Measurements from ENCODE around the gene UBQLN4. TPM values are rescaled to one million over a fixed set of nuclear protein-coding genes. Genes with fewer than 3 reads are reported as not detected.

Gene UBQLN4
- total RNA-seq, 1 donor, result 13.0 TPM

DNA sequence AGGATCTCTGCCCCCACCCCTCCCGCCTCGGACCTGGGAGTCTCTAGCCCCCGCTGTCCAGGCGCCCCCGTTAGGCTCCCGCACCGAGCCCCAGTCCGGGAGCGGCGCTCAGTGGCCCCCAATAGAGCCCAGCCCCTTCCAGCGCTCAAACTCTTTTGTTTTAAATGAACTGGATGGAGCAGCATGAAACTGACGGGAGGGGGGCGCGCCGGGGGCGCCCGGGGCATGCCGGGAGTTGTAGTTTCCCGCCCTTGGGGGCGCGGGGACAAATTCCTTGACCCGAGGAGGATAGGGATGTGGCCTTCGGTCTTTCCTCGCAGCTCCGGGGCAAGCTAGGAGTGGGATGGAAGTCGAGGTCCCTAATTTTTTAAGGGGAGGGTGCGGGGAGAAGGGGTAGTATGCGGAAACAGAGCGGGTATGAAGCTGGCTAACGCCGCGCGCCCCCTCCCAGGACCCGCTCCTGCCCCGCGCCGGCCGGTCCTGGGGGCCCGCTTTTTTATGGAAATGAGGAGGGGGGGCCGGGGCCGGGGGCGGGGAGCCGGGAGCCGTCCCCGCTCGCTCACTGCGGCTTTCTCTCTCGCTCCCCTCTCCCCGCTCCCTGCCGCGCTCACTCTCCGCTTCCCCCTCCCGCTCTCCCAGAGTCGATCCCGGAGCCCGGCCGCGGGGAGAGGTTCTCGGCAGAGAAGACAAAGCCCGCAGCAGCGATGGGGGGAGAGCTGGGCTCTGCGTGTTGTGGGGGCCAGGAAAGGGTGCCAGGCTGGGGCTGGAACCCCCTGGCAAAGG, 28.9 kb upstream of the UBQLN4 start, which contains the start of gene MEX3A:
Gene MEX3A, minus strand, starts transcription at position 157 of the 783 bp plus-strand sequence. CDS start 467 bp downstream, outside the sequence.
- Histone ChIP-seq H3K27ac (ENCODE audit: low read depth, low read length) (no peak within 1 kb of the TSS), H4K20me1 (ENCODE audit: insufficient read depth, low read length) (no peaks in the 10 kb centered on the region)
- DNase-seq (ENCODE audit: insufficient read length, low spot score, missing footprints), result peak; percentile 100

DNA sequence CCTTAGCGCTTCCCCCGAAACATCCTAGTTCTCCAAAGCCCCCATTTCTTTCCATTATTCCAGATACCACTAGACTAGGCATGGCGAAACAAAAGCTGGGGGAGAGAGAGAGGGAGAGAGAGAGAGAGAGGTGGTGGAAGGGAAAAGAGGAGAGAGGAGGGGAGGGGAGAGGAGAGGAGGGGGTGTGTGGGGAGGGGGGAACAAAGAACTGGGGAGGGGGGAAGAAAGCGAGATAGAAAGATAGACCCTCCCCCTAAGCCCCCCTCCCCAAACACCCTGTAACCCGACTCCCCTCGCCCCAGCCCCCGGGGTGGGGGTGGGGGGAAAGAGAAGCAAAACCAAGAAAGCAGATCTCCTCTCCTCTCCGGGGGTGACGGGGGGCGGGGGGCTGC, 28.3 kb upstream of the UBQLN4 start:
- TF ChIP-seq, protein P1, sequence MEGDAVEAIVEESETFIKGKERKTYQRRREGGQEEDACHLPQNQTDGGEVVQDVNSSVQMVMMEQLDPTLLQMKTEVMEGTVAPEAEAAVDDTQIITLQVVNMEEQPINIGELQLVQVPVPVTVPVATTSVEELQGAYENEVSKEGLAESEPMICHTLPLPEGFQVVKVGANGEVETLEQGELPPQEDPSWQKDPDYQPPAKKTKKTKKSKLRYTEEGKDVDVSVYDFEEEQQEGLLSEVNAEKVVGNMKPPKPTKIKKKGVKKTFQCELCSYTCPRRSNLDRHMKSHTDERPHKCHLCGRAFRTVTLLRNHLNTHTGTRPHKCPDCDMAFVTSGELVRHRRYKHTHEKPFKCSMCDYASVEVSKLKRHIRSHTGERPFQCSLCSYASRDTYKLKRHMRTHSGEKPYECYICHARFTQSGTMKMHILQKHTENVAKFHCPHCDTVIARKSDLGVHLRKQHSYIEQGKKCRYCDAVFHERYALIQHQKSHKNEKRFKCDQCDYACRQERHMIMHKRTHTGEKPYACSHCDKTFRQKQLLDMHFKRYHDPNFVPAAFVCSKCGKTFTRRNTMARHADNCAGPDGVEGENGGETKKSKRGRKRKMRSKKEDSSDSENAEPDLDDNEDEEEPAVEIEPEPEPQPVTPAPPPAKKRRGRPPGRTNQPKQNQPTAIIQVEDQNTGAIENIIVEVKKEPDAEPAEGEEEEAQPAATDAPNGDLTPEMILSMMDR (IDR thresholded peaks at IDR 0.05; ENCODE audit: extremely low read depth, low read depth, low read length), result no peak
- H4K20me1 ChIP-seq (ENCODE audit: insufficient read depth, low read length), result no peaks in the 10 kb centered on the region
- no peaks in the 10 kb centered on the region for H3K79me2 ChIP-seq (ENCODE audit: insufficient read depth, low read length)
- peaks cover 14% of the 10 kb centered on the region for H3K4me1 ChIP-seq (ENCODE audit: insufficient read depth, low read length)
- H3K27ac ChIP-seq (ENCODE audit: low read depth, low read length), result no peak overlapping the region
- peak overlapping the region; percentile 89 for H3K4me2 ChIP-seq (ENCODE audit: insufficient read depth, low read length)
- DNase-seq (ENCODE audit: insufficient read length, low spot score, missing footprints), result peak; percentile 92
- H3K27me3 ChIP-seq (ENCODE audit: insufficient read depth, low read length), result peaks cover 4% of the 10 kb centered on the region
- H2AFZ ChIP-seq (ENCODE audit: low read length), result no peak overlapping the region
- H3K4me3 ChIP-seq (ENCODE audit: insufficient read depth, low read length), result peak overlapping the region; percentile 88
- no peaks in the 10 kb centered on the region for H3K9me3 ChIP-seq (ENCODE audit: low read depth, low read length)
- no peaks in the 10 kb centered on the region for H3K36me3 ChIP-seq (ENCODE audit: insufficient read depth, low read length)

More for the DNA sequence above, 28.9 kb upstream of the UBQLN4 start, which contains the start of gene MEX3A:
- TF ChIP-seq, protein P1 (IDR thresholded peaks at IDR 0.05; ENCODE audit: extremely low read depth, low read depth, low read length), result no peak
- H2AFZ ChIP-seq (ENCODE audit: low read length), result peak within 1 kb of the TSS; percentile 96
- H3K79me2 ChIP-seq (ENCODE audit: insufficient read depth, low read length), result no peaks in the 10 kb centered on the region
- H3K4me2 ChIP-seq (ENCODE audit: insufficient read depth, low read length), result peak within 1 kb of the TSS; percentile 89
- peaks cover 4% of the 10 kb centered on the region for H3K27me3 ChIP-seq (ENCODE audit: insufficient read depth, low read length)
- peaks cover 14% of the 10 kb centered on the region for H3K4me1 ChIP-seq (ENCODE audit: insufficient read depth, low read length)
- H3K4me3 ChIP-seq (ENCODE audit: insufficient read depth, low read length), result peak within 1 kb of the TSS; percentile 88
- H3K36me3 ChIP-seq (ENCODE audit: insufficient read depth, low read length), result no peaks in the 10 kb centered on the region
- no peaks in the 10 kb centered on the region for H3K9me3 ChIP-seq (ENCODE audit: low read depth, low read length)

DNA sequence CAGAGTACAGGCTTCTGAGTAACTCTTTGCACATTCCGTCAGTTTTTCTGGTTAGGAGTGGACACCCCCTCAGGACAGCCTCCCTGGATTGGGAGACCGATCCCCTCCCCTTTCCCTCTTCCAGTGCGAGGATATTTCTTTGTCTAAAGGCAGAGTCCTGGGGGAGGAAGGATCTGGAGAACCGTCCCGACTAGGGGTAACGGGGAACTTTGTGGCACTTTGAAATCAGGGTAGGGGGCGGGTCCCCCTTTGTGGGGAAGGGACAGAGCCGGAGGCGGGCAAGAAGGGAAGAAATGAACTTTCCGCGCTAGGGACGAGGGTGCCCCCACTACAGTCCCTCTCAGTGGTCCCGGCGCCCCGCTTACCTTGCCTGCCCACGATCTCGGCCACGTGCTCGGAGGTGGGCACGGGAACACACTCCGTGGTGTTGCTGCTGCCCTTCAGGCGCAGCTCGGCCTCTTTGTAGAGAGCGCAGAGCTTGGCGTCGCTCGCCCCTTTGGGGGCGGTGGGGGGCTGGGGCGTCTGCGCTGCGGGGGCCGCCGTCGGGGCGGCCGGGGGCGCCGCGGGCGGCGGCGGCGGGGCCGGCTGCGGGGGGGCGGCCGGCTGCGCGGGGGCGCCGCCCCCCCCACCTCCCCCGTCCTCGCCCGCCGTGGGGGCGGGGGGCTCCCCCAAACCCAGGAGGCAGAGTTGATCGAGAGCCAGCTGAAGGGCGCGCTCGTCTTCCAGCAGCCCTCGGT, 27.8 kb upstream of the UBQLN4 start:
- H3K4me2 ChIP-seq (ENCODE audit: insufficient read depth, low read length), result peak overlapping the region; percentile 89
- H3K4me1 ChIP-seq (ENCODE audit: insufficient read depth, low read length), result peaks cover 14% of the 10 kb centered on the region
- H3K9me3 ChIP-seq (ENCODE audit: low read depth, low read length), result no peaks in the 10 kb centered on the region
- H2AFZ ChIP-seq (ENCODE audit: low read length), result peak overlapping the region; percentile 78
- no peaks in the 10 kb centered on the region for H3K36me3 ChIP-seq (ENCODE audit: insufficient read depth, low read length)
- H3K27ac ChIP-seq (ENCODE audit: low read depth, low read length), result no peak overlapping the region
- no peaks in the 10 kb centered on the region for H3K79me2 ChIP-seq (ENCODE audit: insufficient read depth, low read length)
- H4K20me1 ChIP-seq (ENCODE audit: insufficient read depth, low read length), result no peaks in the 10 kb centered on the region
- TF ChIP-seq, protein P1 (IDR thresholded peaks at IDR 0.05; ENCODE audit: extremely low read depth, low read depth, low read length), result no peak
- peak; percentile 87 for DNase-seq (ENCODE audit: insufficient read length, low spot score, missing footprints)
- H3K4me3 ChIP-seq (ENCODE audit: insufficient read depth, low read length), result peak overlapping the region; percentile 88
- peaks cover 4% of the 10 kb centered on the region for H3K27me3 ChIP-seq (ENCODE audit: insufficient read depth, low read length)

DNA sequence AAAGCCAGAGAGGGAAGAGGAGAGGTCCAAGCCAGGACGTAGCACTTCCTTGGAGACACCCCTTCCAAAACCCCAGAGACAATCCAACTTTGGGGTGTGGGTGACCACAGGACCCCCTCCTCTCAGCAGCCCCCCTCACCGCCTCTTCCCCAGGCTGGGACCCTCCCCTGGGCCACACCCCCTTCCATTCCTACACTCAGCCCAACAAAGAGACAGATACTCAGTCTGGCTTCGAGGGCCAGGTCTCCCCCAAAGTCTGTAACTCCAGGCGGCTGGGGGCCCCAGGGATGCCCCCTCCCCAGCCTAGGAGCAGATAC, 27.2 kb upstream of the UBQLN4 start:
- Histone ChIP-seq H3K4me1 (ENCODE audit: insufficient read depth, low read length) (peaks cover 14% of the 10 kb centered on the region), H4K20me1 (ENCODE audit: insufficient read depth, low read length) (no peaks in the 10 kb centered on the region), H3K9me3 (ENCODE audit: low read depth, low read length) (no peaks in the 10 kb centered on the region), H3K27me3 (ENCODE audit: insufficient read depth, low read length) (peaks cover 4% of the 10 kb centered on the region), H3K36me3 (ENCODE audit: insufficient read depth, low read length) (no peaks in the 10 kb centered on the region), H3K27ac (ENCODE audit: low read depth, low read length) (no peak overlapping the region), H2AFZ (ENCODE audit: low read length) (no peak overlapping the region), H3K79me2 (ENCODE audit: insufficient read depth, low read length) (no peaks in the 10 kb centered on the region), H3K4me3 (ENCODE audit: insufficient read depth, low read length) (peak overlapping the region; percentile 88), H3K4me2 (ENCODE audit: insufficient read depth, low read length) (peak overlapping the region; percentile 89)
- TF ChIP-seq, protein P1 (IDR thresholded peaks at IDR 0.05; ENCODE audit: extremely low read depth, low read depth, low read length), result no peak
- DNase-seq (ENCODE audit: insufficient read length, low spot score, missing footprints), result peak; percentile 77
